HepG2 (cell line): ENCODE data around the gene TTBK2.

Source experiments
- BATF2 ChIP-seq: sonication (generic); formaldehyde crosslinking; IDR thresholded peaks from 2 replicates; pipeline ENCODE4 v1.8.0; 2022; ENCODE audit warnings: mild to moderate bottlenecking, missing genetic modification reagents, moderate library complexity
- CTCF ChIP-seq: sonication (generic); formaldehyde crosslinking; IDR thresholded peaks from 2 replicates; pipeline ENCODE4 v1.5.0; 2020; ENCODE audit warnings: mild to moderate bottlenecking, missing genetic modification reagents, moderate library complexity
- EZH2 ChIP-seq: conservative IDR thresholded peaks from 2 replicates; pipeline ENCODE4 v1.6.1; 2012; ENCODE audit warnings: mild to moderate bottlenecking, low read depth, low read length, moderate library complexity
- IRF9 ChIP-seq: sonication (generic); formaldehyde crosslinking; IDR thresholded peaks from 2 replicates; pipeline ENCODE4 v1.8.0; 2022; ENCODE audit warnings: missing genetic modification reagents, mild to moderate bottlenecking, borderline replicate concordance
- LCORL ChIP-seq, 2 experiments: fragments of 450-650 bp in 1 of 2; sonication (generic) in 1 of 2; formaldehyde crosslinking in 1 of 2; IDR thresholded peaks; 2 replicates each; pipeline versions ENCODE4 v1.5.0 to v1.6.1; 2017 to 2020; ENCODE audit warnings: antibody characterized with exemption in 1 of 2, missing genetic modification reagents in 1 of 2
- MAFK ChIP-seq, 2 experiments: IDR thresholded peaks in 1 of 2; conservative IDR thresholded peaks in 1 of 2; 2 replicates each; pipeline ENCODE4 v1.6.1; 2011; ENCODE audit warnings: improper control_type of control experiment in 2 of 2, low read length in 2 of 2
- MZF1 ChIP-seq: sonication (generic); formaldehyde crosslinking; IDR thresholded peaks from 2 replicates; pipeline ENCODE4 v1.8.1; 2023; ENCODE audit warnings: mild to moderate bottlenecking, missing genetic modification reagents, borderline replicate concordance
- PRDM10 ChIP-seq: sonication (generic); formaldehyde crosslinking; IDR thresholded peaks from 2 replicates; pipeline ENCODE4 v1.4.0; 2020; ENCODE audit warnings: low read depth, missing genetic modification reagents
- SP1 ChIP-seq, 2 experiments: fragments of 450-650 bp in 1 of 2; sonication (generic) in 1 of 2; formaldehyde crosslinking in 1 of 2; IDR thresholded peaks; 2 replicates each; pipeline versions ENCODE4 v1.4.0 to v1.6.1; 2016 to 2020; ENCODE audit warnings: missing genetic modification reagents in 1 of 2
- TCF12 ChIP-seq, 2 experiments: fragments of 450-650 bp in 1 of 2; sonication (generic) in 1 of 2; formaldehyde crosslinking in 1 of 2; IDR thresholded peaks; 2 replicates each; pipeline versions ENCODE4 v1.6.1 to v1.8.0; 2017 to 2022; ENCODE audit warnings: antibody characterized with exemption in 1 of 2, mild to moderate bottlenecking in 1 of 2, missing genetic modification reagents in 1 of 2, moderate library complexity in 1 of 2
- ZBTB2 ChIP-seq: sonication (generic); formaldehyde crosslinking; IDR thresholded peaks from 2 replicates; pipeline ENCODE4 v1.8.0; 2022; ENCODE audit warnings: low read depth, missing genetic modification reagents
- ZMYM2 ChIP-seq: sonication (generic); formaldehyde crosslinking; IDR thresholded peaks from 2 replicates; pipeline ENCODE4 v1.8.0; 2022; ENCODE audit warnings: mild to moderate bottlenecking, missing genetic modification reagents
- ZNF557 ChIP-seq: sonication (generic); formaldehyde crosslinking; IDR thresholded peaks from 2 replicates; pipeline ENCODE4 v1.4.0; 2020; ENCODE audit warnings: missing genetic modification reagents

- no peak for TF ChIP-seq MZF1
- TF ChIP-seq BATF2 (CRISPR knock-in tag): no peak
- TF ChIP-seq SP1 (IDR thresholded peaks at IDR 0.05): no peak
- no peak for TF ChIP-seq SP1 (CRISPR knock-in tag; IDR thresholded peaks at IDR 0.05)
- TF ChIP-seq IRF9: no peak
- TF ChIP-seq ZMYM2: no peak
- TF ChIP-seq TCF12 (IDR thresholded peaks at IDR 0.05): no peak
- TF ChIP-seq TCF12 (CRISPR knock-in tag; IDR thresholded peaks at IDR 0.05): no peak
- no peak for TF ChIP-seq LCORL (IDR thresholded peaks at IDR 0.05)
- no peak for TF ChIP-seq LCORL (CRISPR knock-in tag; IDR thresholded peaks at IDR 0.05)
- TF ChIP-seq EZH2: no peak
- no peak for TF ChIP-seq ZBTB2
- TF ChIP-seq ZNF557: no peak
- no peak for TF ChIP-seq MAFK (conservative IDR thresholded peaks at IDR 0.05 in 1 of 2, IDR thresholded peaks at IDR 0.05 in 1 of 2; ENCODE audit: low read length in 2 of 2)
- no peak for TF ChIP-seq PRDM10 (CRISPR knock-in tag)
- no peak for TF ChIP-seq CTCF (CRISPR knock-in tag)
These were observed 215.2 kb downstream of the TTBK2 start for GRCh38 chr15:42705336-42705735.
